ENCODE data around the gene KPRP.

KPRP gene

GRCh38 chr1:152768847-152769533 lies 11.2 kb downstream of the KPRP start:
- no peak overlapping the region for H3K9ac ChIP-seq
- no peak for TF ChIP-seq Cebpa-rat (IDR thresholded peaks at IDR 0.05)
- H3K27me3 ChIP-seq, result no peaks in the 10 kb centered on the region
- no peaks in the 10 kb centered on the region for H3K36me3 ChIP-seq
- H3K4me1 ChIP-seq, result no peaks in the 10 kb centered on the region
- no peak overlapping the region for H3K27ac ChIP-seq
- H3K4me2 ChIP-seq, result no peak overlapping the region
- H3K4me3 ChIP-seq, result no peak overlapping the region
- H3K9me3 ChIP-seq, result no peaks in the 10 kb centered on the region
- no peaks in the 10 kb centered on the region for H4K20me1 ChIP-seq

- no peaks in the 10 kb centered on the region for H3K27me3 ChIP-seq
- H3K4me3 ChIP-seq, result no peak overlapping the region
- no peaks in the 10 kb centered on the region for H3K36me3 ChIP-seq
- no peak overlapping the region for H3K4me2 ChIP-seq
- H3K27ac ChIP-seq, result no peak overlapping the region
- H3K4me1 ChIP-seq, result no peaks in the 10 kb centered on the region
- H3K9ac ChIP-seq, result no peak overlapping the region
- H4K20me1 ChIP-seq, result no peaks in the 10 kb centered on the region
- no peak for TF ChIP-seq Cebpa-rat (IDR thresholded peaks at IDR 0.05)
- H3K9me3 ChIP-seq, result no peaks in the 10 kb centered on the region
Measured at GRCh38 chr1:152770411-152770810, 12.6 kb downstream of the KPRP start.

DNA sequence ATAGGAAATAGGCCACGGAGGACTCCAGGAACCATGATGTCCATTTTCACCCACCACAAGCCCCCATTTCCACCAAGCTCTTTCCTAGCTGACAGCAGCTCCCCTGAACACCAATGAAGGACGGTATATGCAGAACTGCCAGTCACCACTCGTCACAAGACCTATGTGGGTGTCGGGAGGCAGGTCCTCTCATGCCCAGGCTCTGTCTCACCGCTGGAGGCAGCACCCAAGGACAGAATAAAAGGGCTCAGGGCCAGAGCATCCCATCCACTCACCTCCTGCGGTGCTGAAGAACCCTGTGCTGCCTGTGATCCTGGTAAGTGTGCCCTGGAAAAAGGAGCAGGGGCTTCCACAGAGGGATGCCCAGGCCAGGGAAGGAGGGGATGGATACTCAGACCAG lies 17.1 kb downstream of the KPRP start, which contains the start of gene LCE1F:
Gene LCE1F (plus strand): TSS at position 266 of the 400 bp plus-strand sequence. CDS start 1,232 bp downstream, outside the sequence.
- H3K4me1 ChIP-seq, result no peaks in the 10 kb centered on the region
- H4K20me1 ChIP-seq, result no peaks in the 10 kb centered on the region
- no peak within 1 kb of the TSS for H3K9ac ChIP-seq
- TF ChIP-seq Cebpa-rat (IDR thresholded peaks at IDR 0.05), result no peak
- no peaks in the 10 kb centered on the region for H3K9me3 ChIP-seq
- no peak within 1 kb of the TSS for H3K27ac ChIP-seq
- no peaks in the 10 kb centered on the region for H3K27me3 ChIP-seq
- H3K4me3 ChIP-seq, result no peak within 1 kb of the TSS
- no peak within 1 kb of the TSS for H3K4me2 ChIP-seq
- no peaks in the 10 kb centered on the region for H3K36me3 ChIP-seq

DNA sequence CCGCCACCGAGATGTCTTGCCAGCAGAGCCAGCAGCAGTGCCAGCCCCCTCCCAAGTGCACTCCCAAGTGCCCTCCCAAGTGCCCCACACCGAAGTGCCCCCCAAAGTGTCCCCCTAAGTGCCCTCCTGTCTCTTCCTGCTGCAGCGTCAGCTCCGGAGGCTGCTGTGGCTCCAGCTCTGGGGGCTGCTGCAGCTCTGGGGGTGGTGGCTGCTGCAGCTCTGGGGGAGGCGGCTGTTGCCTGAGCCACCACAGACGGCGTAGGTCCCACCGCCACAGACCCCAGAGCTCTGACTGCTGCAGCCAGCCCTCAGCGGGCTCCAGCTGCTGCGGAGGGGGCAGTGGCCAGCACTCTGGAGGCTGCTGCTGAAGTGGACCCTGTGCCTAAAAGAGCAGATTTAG lies 18.5 kb downstream of the KPRP start:
- Histone ChIP-seq H3K27ac (no peak overlapping the region), H3K4me3 (no peak overlapping the region), H3K4me1 (no peaks in the 10 kb centered on the region), H3K36me3 (no peaks in the 10 kb centered on the region), H3K9me3 (no peaks in the 10 kb centered on the region), H3K4me2 (no peak overlapping the region), H4K20me1 (no peaks in the 10 kb centered on the region), H3K27me3 (no peaks in the 10 kb centered on the region), H3K9ac (no peak overlapping the region)
- no peak for TF ChIP-seq Cebpa-rat (IDR thresholded peaks at IDR 0.05)

DNA sequence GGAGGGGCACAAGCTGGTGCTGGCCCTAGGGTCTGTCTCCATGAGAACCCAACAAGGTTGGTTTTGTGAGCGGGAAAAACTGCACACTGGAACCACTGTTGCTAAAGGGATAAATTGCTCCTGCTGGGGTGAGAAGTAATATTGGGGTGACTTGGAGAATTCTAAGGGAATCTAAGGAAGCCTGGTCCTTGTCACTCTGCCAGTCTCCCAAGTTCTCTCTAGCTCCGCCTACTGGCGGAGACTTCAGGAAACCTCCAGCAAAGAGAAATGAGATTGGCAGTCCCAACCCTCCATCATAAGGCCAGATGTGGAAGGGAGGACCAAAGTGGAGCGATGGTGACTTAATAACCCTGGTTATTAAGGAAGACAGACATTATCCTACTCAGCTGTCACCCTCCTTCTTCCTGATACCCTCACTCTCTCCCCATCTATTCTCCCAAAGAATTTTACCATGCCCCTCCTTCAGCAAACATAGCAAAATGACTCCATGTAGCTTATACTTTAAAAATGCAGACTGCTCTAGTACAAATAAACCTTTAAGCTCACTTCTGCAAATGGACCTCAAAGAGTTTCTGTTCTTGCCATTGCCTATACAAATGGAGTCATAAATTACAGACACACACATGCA lies 19.8 kb downstream of the KPRP start:
- no peak for TF ChIP-seq Cebpa-rat (IDR thresholded peaks at IDR 0.05)

DNA sequence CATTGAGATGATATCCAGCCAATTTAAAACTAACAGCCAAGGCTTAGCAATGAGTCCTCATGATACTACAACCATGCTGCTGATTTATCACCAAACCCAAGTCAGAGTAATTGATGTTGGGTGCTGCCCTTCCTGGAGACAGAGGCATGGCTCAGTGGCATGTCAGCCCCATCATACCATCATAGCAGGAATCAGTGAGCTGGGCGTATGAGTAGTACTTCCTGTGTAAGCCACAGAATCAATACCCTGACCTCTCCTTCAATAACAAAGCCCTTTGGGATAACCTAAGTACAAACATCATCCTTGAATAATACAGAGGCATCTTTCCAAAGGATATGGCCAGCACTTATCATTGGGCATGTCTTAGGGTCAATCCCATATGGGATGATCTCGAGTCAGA lies 25.3 kb downstream of the KPRP start:
- Histone ChIP-seq H3K4me1 (peaks cover 12% of the 10 kb centered on the region), H3K9me3 (no peaks in the 10 kb centered on the region), H4K20me1 (no peaks in the 10 kb centered on the region), H3K27ac (no peak overlapping the region), H3K36me3 (no peaks in the 10 kb centered on the region), H3K4me2 (no peak overlapping the region), H3K9ac (no peak overlapping the region), H3K4me3 (no peak overlapping the region), H3K27me3 (no peaks in the 10 kb centered on the region)
- no peak for TF ChIP-seq Cebpa-rat (IDR thresholded peaks at IDR 0.05)

More for the DNA sequence above, 19.8 kb downstream of the KPRP start:
- H4K20me1 ChIP-seq, result no peaks in the 10 kb centered on the region
- no peak overlapping the region for H3K4me2 ChIP-seq
- H3K27me3 ChIP-seq, result no peaks in the 10 kb centered on the region
- H3K4me3 ChIP-seq, result no peak overlapping the region
- H3K9ac ChIP-seq, result no peak overlapping the region
- no peaks in the 10 kb centered on the region for H3K9me3 ChIP-seq
- H3K36me3 ChIP-seq, result no peaks in the 10 kb centered on the region
- no peak overlapping the region for H3K27ac ChIP-seq
- no peaks in the 10 kb centered on the region for H3K4me1 ChIP-seq

DNA sequence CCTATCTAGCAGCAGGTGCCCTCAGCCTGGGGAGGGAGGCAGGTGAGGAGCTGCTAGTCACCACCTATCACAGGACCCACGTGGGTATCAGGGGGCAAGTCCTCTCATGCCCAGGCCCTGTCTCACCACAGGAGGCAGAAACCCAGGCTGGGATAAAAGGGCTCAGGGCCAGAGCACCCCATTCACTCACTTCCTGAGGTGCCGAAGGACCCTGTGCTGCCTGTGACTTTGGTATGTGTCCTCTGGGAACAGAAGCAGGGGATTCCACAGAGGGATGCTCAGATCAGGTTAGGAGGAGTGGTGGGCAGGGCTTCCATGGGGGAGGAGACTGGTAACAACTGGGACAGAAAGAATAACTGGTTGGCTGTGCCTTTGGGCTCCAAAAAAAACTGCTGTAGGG lies 28.3 kb downstream of the KPRP start, which contains the start of gene LCE1E:
Gene LCE1E (plus strand): TSS at position 181 of the 400 bp plus-strand sequence. CDS start 1,043 bp downstream, outside the sequence.
- no peaks in the 10 kb centered on the region for H3K9me3 ChIP-seq
- H3K27me3 ChIP-seq, result no peaks in the 10 kb centered on the region
- no peak within 1 kb of the TSS for H3K4me3 ChIP-seq
- no peak within 1 kb of the TSS for H3K9ac ChIP-seq
- peak within 1 kb of the TSS; percentile 49 for H3K4me2 ChIP-seq
- H3K4me1 ChIP-seq, result peaks cover 12% of the 10 kb centered on the region
- H4K20me1 ChIP-seq, result no peaks in the 10 kb centered on the region
- no peaks in the 10 kb centered on the region for H3K36me3 ChIP-seq
- no peak within 1 kb of the TSS for H3K27ac ChIP-seq
- no peak for TF ChIP-seq Cebpa-rat (IDR thresholded peaks at IDR 0.05)

DNA sequence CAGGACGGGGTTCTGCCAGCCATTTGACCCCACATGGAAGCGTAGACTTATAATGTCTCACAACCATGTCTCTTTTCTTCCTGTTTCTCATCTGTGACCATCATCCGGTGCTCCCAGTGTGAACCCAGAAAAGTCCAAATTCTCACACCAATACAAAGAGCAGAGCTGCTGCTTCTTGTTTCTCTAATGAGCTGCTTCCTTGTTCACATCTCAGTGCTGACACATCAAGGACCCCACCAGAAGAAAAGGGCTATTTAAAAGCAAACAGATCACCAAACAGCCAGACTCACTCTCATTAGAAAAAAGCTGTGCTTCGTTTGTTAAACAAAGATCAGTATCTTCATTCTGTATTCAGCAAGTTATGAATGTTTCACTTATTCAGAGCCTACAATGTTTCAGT lies 37.9 kb downstream of the KPRP start:
- no peaks in the 10 kb centered on the region for H3K9me3 ChIP-seq
- no peak for TF ChIP-seq Cebpa-rat (IDR thresholded peaks at IDR 0.05)
- no peaks in the 10 kb centered on the region for H3K27me3 ChIP-seq
- H3K4me3 ChIP-seq, result no peak overlapping the region
- no peaks in the 10 kb centered on the region for H4K20me1 ChIP-seq
- no peak overlapping the region for H3K9ac ChIP-seq
- H3K27ac ChIP-seq, result no peak overlapping the region
- H3K36me3 ChIP-seq, result no peaks in the 10 kb centered on the region
- 0 out of 2 replicates have a peak, but pooled peaks cover 7% of the 10 kb centered on the region for H3K4me1 ChIP-seq
- no peak overlapping the region for H3K4me2 ChIP-seq

DNA sequence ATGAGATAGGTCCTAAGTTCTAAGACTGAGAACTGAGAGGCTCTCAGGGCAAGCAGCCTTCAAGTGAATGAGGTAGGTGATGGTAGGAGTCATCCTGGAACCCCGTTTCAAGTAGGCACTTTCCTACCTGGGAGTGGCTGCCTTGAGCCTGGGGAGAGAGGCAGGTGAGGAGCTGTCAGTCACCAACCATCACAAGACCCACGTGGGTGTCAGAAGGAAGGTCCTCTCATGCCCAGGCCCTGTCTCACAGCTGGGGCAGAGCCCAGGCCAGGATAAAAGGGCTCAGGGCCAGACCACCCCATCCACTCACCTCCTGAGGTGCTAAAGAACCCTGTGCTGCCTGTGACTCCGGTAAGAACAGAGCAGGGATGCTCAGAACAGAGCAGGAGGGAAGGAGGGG lies 38.6 kb downstream of the KPRP start, which contains the start of gene LCE1D:
Gene LCE1D (plus strand): TSS at position 301 of the 400 bp plus-strand sequence. CDS start 1,074 bp downstream, outside the sequence.
- Histone ChIP-seq H3K27me3 (no peaks in the 10 kb centered on the region), H3K36me3 (no peaks in the 10 kb centered on the region), H3K9me3 (no peaks in the 10 kb centered on the region), H3K27ac (no peak within 1 kb of the TSS), H3K4me3 (no peak within 1 kb of the TSS), H4K20me1 (no peaks in the 10 kb centered on the region), H3K4me1 (0 out of 2 replicates have a peak, but pooled peaks cover 7% of the 10 kb centered on the region), H3K9ac (no peak within 1 kb of the TSS), H3K4me2 (no peak within 1 kb of the TSS)
- no peak for TF ChIP-seq Cebpa-rat (IDR thresholded peaks at IDR 0.05)

DNA sequence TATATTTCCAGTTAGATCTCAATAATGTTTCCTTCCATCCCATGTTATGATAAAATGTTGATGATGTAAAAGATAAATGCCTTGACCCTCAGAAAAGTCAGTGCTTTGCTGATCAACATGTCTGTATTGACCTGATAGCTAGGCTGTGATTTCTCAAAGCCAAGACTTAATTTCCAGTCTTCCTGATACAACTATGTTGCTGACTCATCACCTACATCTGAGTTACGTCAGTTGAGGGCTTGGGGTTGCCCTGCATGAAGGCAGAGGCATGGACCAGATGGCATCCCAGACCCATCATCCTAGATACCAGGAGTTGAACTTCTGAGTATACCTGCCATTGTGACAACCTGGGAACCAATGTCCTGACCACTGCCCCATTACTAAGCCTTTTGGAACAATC lies 43.5 kb downstream of the KPRP start:
- TF ChIP-seq Cebpa-rat (IDR thresholded peaks at IDR 0.05), result no peak
- H3K27ac ChIP-seq, result no peak overlapping the region

More for the DNA sequence above, 43.5 kb downstream of the KPRP start:
- H3K36me3 ChIP-seq, result no peaks in the 10 kb centered on the region
- no peaks in the 10 kb centered on the region for H3K27me3 ChIP-seq
- H3K4me2 ChIP-seq, result no peak overlapping the region
- no peak overlapping the region for H3K4me3 ChIP-seq
- no peaks in the 10 kb centered on the region for H4K20me1 ChIP-seq
- H3K4me1 ChIP-seq, result 0 out of 2 replicates have a peak, but pooled peaks cover 7% of the 10 kb centered on the region
- H3K9me3 ChIP-seq, result no peaks in the 10 kb centered on the region
- no peak overlapping the region for H3K9ac ChIP-seq

All from BLaER1 (cell line).